ENCODE data around the gene ING2.

DNA sequence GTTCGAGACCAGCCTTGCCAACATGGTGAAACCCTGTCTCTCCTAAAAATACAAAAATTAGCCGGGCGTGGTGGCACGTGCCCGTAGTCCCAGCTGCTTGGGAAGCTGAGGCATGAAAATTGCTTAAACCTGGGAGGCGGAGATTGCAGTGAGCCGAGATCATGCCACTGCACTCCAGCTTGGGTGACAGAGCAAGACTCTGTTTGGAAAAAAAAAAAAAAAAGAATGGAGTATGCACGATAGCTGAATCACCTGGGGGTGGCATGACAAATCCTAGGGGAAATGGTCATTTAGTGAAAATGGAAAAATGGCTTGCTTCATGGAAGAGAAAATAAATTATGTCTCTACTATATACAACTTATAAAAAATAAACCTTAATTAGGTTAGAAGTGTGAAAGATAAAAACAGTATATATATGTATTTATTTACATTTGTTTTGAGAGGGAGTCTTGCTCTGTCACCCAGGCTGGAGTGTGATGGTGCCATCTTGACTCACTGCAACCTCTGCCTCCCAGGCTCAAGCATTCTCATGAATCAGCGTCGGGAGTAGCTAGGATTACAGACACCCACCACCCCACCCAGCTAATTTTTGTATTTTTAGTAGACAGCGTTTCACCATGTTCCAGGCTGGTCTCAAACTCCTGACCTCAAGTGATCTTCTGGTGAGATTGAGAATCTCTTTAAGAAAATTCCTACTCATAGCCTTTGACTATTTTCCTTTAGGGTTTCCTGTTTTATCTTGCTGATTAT lies 19.3 kb upstream of the ING2 start:
- TF ChIP-seq CTCF (IDR thresholded peaks at IDR 0.05), result no peak
- TF ChIP-seq EP300 (IDR thresholded peaks at IDR 0.05; ENCODE audit: low read depth), result no peak

Data from transverse colon (tissue), 3 donors.